GM12878 (cell line): ENCODE results near the gene SMYD5. TPM values are rescaled to one million over a fixed set of nuclear protein-coding genes. Genes with fewer than 3 reads are reported as not detected.

ENCODE experiments used
- ATAC-seq: fragments of 200-7000 bp; cut with Tn5 transposase; 3 replicates; pipeline ENCODE4 v1.9.1; 2020; ENCODE audit warnings: mild to moderate bottlenecking, moderate library complexity
- BruUV-seq: library from RNA; stranded (reverse); fragments of 400-500 nt; replicated peaks from 2 replicates; lab custom pipeline; 2021; lab: Mats Ljungman, UMichigan
- CTCF ChIA-PET: fragments of 300-600 bp; sonication (Branson Sonifier 250); formaldehyde crosslinking; extraction: SDS; loops from one replicate; lab custom pipeline; 2021; ENCODE audit warnings: inconsistent platforms; lab: Yijun Ruan, JAX
- POLR2A ChIA-PET: fragments of 350-600 bp; formaldehyde crosslinking; extraction: SDS; loops from one replicate; lab custom pipeline; 2021; ENCODE audit warnings: inconsistent platforms; lab: Charles Lee
- RAD21 ChIA-PET: fragments of 300-600 bp; sonication (Branson Sonifier 250); formaldehyde crosslinking; loops from one replicate; lab custom pipeline; 2023; ENCODE audit warnings: antibody characterized with exemption; ENCODE audit not compliant: unreplicated experiment; lab: Charles Lee
- SMC1A ChIA-PET: fragments of 300-600 bp; sonication (Branson Sonifier 250); formaldehyde crosslinking; loops from one replicate; lab custom pipeline; 2023; ENCODE audit not compliant: unreplicated experiment, uncharacterized antibody; lab: Charles Lee
- DNase-seq: peaks from one replicate; pipeline ENCODE4 v3.0.0-alpha.2; 2011; ENCODE audit warnings: low read depth, low spot score
- FAIRE-seq: peaks from 3 replicates; lab custom pipeline; 2011; peaks lifted over from hg19 to GRCh38; lab: Jason Lieb, UNC
- H2AFZ ChIP-seq: 2 replicates; pipeline ENCODE4 v1.6.0; 2011; ENCODE audit warnings: low read depth, low read length, control low read depth; ENCODE audit not compliant: control insufficient read depth
- H3K27ac ChIP-seq: 2 replicates; pipeline ENCODE4 v1.5.1; 2011; ENCODE audit warnings: control low read depth; ENCODE audit not compliant: control insufficient read depth, insufficient read depth
- H3K27me3 ChIP-seq, 2 experiments: replicated peaks in 1 of 2; 2 replicates each; pipeline versions ENCODE4 v1.6.0 to v1.6.1; 2011; ENCODE audit warnings: low read length in 1 of 2; ENCODE audit not compliant: control insufficient read depth in 2 of 2, insufficient read depth in 2 of 2
- H3K36me3 ChIP-seq, 2 experiments: 2 replicates each; pipeline ENCODE4 v1.5.1; 2011; ENCODE audit warnings: low read length in 1 of 2; ENCODE audit not compliant: control insufficient read depth in 2 of 2, insufficient read depth in 2 of 2
- H3K4me1 ChIP-seq: 2 replicates; pipeline ENCODE4 v1.6.1; 2011; ENCODE audit warnings: mild to moderate bottlenecking, low read length, moderate library complexity, mixed read lengths; ENCODE audit not compliant: control insufficient read depth, insufficient read depth
- H3K4me2 ChIP-seq: 2 replicates; pipeline ENCODE4 v1.6.0; 2011; ENCODE audit warnings: control low read depth; ENCODE audit not compliant: control insufficient read depth, insufficient read depth
- H3K4me3 ChIP-seq: fragments of 200-600 bp; sonication (generic); 2 replicates; pipeline ENCODE4 v1.5.1; 2016
- H3K79me2 ChIP-seq: 2 replicates; pipeline ENCODE4 v1.6.0; 2011; ENCODE audit warnings: low read length; ENCODE audit not compliant: control insufficient read depth, insufficient read depth
- H3K9ac ChIP-seq: 2 replicates; pipeline ENCODE4 v1.8.0; 2011; ENCODE audit warnings: low read length, control low read depth, mixed read lengths; ENCODE audit not compliant: control insufficient read depth, insufficient read depth
- H3K9me3 ChIP-seq: replicated peaks from 3 replicates; pipeline ENCODE4 v1.5.1; 2011; ENCODE audit warnings: mild to moderate bottlenecking, low read length; ENCODE audit not compliant: control insufficient read depth, insufficient read depth
- H4K20me1 ChIP-seq: 2 replicates; pipeline ENCODE4 v1.6.0; 2011; ENCODE audit not compliant: control insufficient read depth, insufficient read depth
- CREM ChIP-seq: IDR thresholded peaks from 2 replicates; pipeline ENCODE4 v1.6.1; 2014; ENCODE audit warnings: antibody characterized with exemption, low read depth
- EGR1 ChIP-seq, 2 experiments: IDR thresholded peaks; 1 replicate in 1 of 2; 2 replicates in 1 of 2; pipeline ENCODE4 v1.6.1; 2011 to 2012; ENCODE audit warnings: low read depth in 2 of 2, low read length in 2 of 2, borderline replicate concordance in 1 of 2, mild to moderate bottlenecking in 1 of 2, moderate library complexity in 1 of 2
- ELK1 ChIP-seq: IDR thresholded peaks from 2 replicates; pipeline ENCODE4 v1.6.1; 2012; ENCODE audit warnings: low read depth, low read length, improper control_type of control experiment
- NFXL1 ChIP-seq: fragments of 450-650 bp; IDR thresholded peaks from 2 replicates; pipeline ENCODE4 v1.6.1; 2017; ENCODE audit warnings: antibody characterized with exemption, mild to moderate bottlenecking, borderline replicate concordance
- POLR2A ChIP-seq: IDR thresholded peaks from 2 replicates; pipeline ENCODE4 v1.6.1; 2011; ENCODE audit warnings: low read depth, mild to moderate bottlenecking, low read length
- RAD51 ChIP-seq: fragments of 450-650 bp; IDR thresholded peaks from 2 replicates; pipeline ENCODE4 v1.6.1; 2016; ENCODE audit warnings: moderate library complexity, mild to moderate bottlenecking, inconsistent platforms
- STAT3 ChIP-seq: IDR thresholded peaks from 2 replicates; pipeline ENCODE4 v1.6.1; 2011; ENCODE audit warnings: low read depth, low read length, improper control_type of control experiment
- WGBS: methylation state at CpG from one replicate; pipeline ENCODE4 v1.1.6; 2016; ENCODE audit warnings: low lambda C conversion rate; ENCODE audit not compliant: insufficient replicate concordance, insufficient coverage; ENCODE audit errors: missing lambda C conversion rate; 5-methylcytosine and 5-hydroxymethylcytosine counted together
- in situ Hi-C: fragments of 300-500 bp; cut with MboI; formaldehyde crosslinking; loops from 9 replicates; pipeline ENCODE4 v1.14.3; 2018; ENCODE audit warnings: mixed read lengths
- intact Hi-C: fragments of 100-400 bp; cut with micrococcal nuclease; formaldehyde crosslinking; loops from one replicate; pipeline ENCODE4 v1.14.2; 2022; ENCODE audit not compliant: unreplicated experiment
- polyA plus RNA-seq, 11 experiments: library from polyadenylated mRNA; depleted of rRNA in 4 of 11; unstranded in 6 of 11; stranded (reverse) in 5 of 11; fragments of >200 nt; fragmentation: Nextera tagmentation in 4 of 11; fragmentation: Illumina TruSeq in 1 of 11; extraction: Ambion mirVana in 4 of 11; extraction: Trizol in 1 of 11; gene quantifications; 1 replicate in 1 of 11; 2 replicates in 10 of 11; pipeline versions ENCODE4 v1.2.1 to v1.2.3, GENCODE V29; 2011 to 2016; ENCODE audit warnings: inconsistent platforms in 2 of 11, missing spikeins in 2 of 11, low read depth in 1 of 11
- total RNA-seq, 4 experiments: library from RNA; depleted of rRNA in 3 of 4; stranded (reverse); fragments of >200 nt in 3 of 4; fragmentation: Illumina TruSeq in 1 of 4; extraction: Trizol in 1 of 4; gene quantifications; 2 replicates each; pipeline versions ENCODE4 v1.2.1 to v1.2.3, GENCODE V29; 2013 to 2021

SMYD5 gene
- total and polyA plus RNA-seq, 10 of the 15 experiments (the other 5 are each of a cell fraction or from before 2014, with no cell fraction given) = 6.1 to 35.3 (median 26.4) TPM

DNA sequence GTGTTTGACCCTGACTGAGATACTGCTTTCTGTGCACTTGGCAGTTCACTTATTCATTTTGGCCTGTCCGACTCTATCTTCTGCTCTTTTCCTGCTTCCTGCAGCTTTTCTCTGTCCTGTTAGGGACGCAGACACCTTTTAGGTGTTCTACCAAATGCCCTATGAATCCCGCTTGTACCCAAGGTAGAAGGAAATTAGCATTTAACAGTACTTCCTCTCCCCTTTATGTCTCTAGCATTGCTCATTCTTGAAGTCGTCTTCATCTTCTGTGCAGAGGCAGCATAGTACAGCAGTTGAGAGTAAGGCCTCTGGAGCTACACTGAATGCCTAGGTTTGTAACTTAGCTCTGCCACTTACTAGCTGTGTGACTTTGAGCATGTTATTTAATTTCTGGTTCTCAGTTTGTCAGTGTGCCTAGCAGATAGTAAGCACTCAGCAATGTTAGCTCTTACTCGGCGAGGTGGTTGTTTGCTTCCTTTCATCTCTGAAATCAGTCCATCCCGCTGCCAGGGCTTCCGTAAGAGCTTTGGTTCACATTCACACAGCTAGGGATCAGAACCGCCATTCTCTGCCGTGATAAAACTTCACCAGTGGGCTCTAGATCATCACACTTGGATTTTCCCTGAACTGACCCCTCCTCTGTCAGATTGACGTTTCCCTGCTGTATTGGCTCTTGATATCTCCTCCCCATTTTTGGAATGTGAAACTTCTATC is 21.4 kb downstream of the SMYD5 start:
- Histone ChIP-seq H4K20me1 (0 out of 2 replicates have a peak, but pooled peaks cover 4% of the 10 kb centered on the region), H3K4me3 (peak overlapping the region; percentile 78)
- no peak for TF ChIP-seq CREM
- TF ChIP-seq, all 136 proteins: peak for 0
- no peak overlapping the region for H2AFZ ChIP-seq
- ATAC-seq = no peak
- H3K9me3 ChIP-seq = no peaks in the 10 kb centered on the region
- ChIA-PET SMC1A (interaction anchor here (0.6 to 5.2 kb wide), 7 partner anchors 10 to 537 kb away, joined by 3 to 39 read pairs (median 3); no protein-coding TSS in a partner anchor), CTCF (interaction anchor here (0.7 to 9.8 kb wide), 9 partner anchors 9 to 125 kb away, joined by 3 to 99 read pairs (median 6); partner anchors contain the start of genes EGR4, FBXO41 and SMYD5), RAD21 (interaction anchor here (1.1 to 3.2 kb wide), 2 partner anchors 22 to 54 kb away, joined by 3 to 22 read pairs; partner anchors contain the start of gene SMYD5), POLR2A (interaction anchor here (0.7 to 3.4 kb wide), 7 partner anchors 10 to 53 kb away, joined by 3 to 14 read pairs (median 4); partner anchors contain the start of genes FBXO41 and SMYD5)
- intact Hi-C loops = loop anchor here (2.0 kb wide), 1 partner anchor 49 kb away; the partner anchor contains the start of gene FBXO41
- H3K27ac ChIP-seq = peak overlapping the region; percentile 91
- peaks cover 62% of the 10 kb centered on the region for H3K79me2 ChIP-seq
- no TSS peak for BruUV-seq
- DNase-seq = no peak
- whole genome bisulfite sequencing = 8% methylated on average over 11 of the region's 11 CpGs
- H3K4me1 ChIP-seq = peaks cover 4% of the 10 kb centered on the region
- H3K27me3 ChIP-seq = no peaks in the 10 kb centered on the region
- H3K4me2 ChIP-seq = peak overlapping the region; percentile 89
- peak overlapping the region; percentile 82 for H3K9ac ChIP-seq
- in situ Hi-C loops = no loop called here
- H3K36me3 ChIP-seq = peaks cover 0 to 11% of the 10 kb centered on the region in 2 experiments; a peak in 3 of 4 replicates
- no peak for FAIRE-seq

DNA sequence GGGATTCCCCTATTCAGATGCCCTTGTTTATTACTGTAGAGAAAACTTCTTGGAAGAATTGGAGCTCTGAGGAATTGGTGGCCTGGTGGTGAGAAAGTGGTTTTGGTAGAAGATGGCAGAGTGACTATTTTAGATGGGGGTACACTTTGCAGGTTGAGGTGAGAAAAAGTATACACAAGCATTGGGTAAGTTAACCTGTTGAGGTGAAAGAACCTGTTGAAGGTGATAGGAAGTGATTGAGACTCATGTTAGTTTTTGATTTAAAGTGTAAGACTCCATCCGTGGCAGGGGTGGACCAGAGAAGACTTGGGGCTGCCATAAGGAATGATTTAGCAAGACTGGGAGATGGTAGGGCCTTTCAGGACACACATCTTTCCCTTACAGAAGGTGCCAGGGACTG is 23.1 kb downstream of the SMYD5 start:
- ATAC-seq (no peak), DNase-seq (no peak), FAIRE-seq (no peak)
- Histone ChIP-seq H3K36me3 (peaks cover 0 to 16% of the 10 kb centered on the region in 2 experiments; a peak in 3 of 4 replicates), H4K20me1 (0 out of 2 replicates have a peak, but pooled peaks cover 4% of the 10 kb centered on the region), H2AFZ (no peak overlapping the region), H3K27ac (no peak overlapping the region), H3K9me3 (no peaks in the 10 kb centered on the region), H3K4me2 (peak overlapping the region; percentile 56), H3K27me3 (no peaks in the 10 kb centered on the region), H3K4me3 (peak overlapping the region; percentile 78; the same call in 1 of the 2 replicates), H3K79me2 (peaks cover 67% of the 10 kb centered on the region), H3K4me1 (peaks cover 4% of the 10 kb centered on the region), H3K9ac (no peak overlapping the region; the same call in 1 of the 2 replicates)
- in situ Hi-C loops = no loop called here
- intact Hi-C loops = no loop called here
- ChIA-PET RAD21 (interaction anchor here (0.8 to 1.4 kb wide), 2 partner anchors 24 to 48 kb away, joined by 4 read pairs; no protein-coding TSS in a partner anchor), POLR2A (interaction anchor here (1.2 to 3.0 kb wide), 2 partner anchors 48 to 52 kb away, joined by 4 to 12 read pairs; partner anchors contain the start of gene FBXO41), CTCF (interaction anchor here (0.7 to 9.8 kb wide), 4 partner anchors 10 to 60 kb away, joined by 3 to 99 read pairs (median 5); partner anchors contain the start of gene EGR4), SMC1A (interaction anchor here (0.9 to 5.2 kb wide), 2 partner anchors 8 to 53 kb away, joined by 3 to 39 read pairs; no protein-coding TSS in a partner anchor)
- 0% methylated on average over 1 of the region's 1 CpG for WGBS
- TF ChIP-seq EGR1 (IDR thresholded peaks at IDR 0.05; ENCODE audit: borderline replicate concordance in 1 of 2, low read depth in 2 of 2, low read length in 2 of 2) (no peak), POLR2A (no peak), NFXL1 (no peak), RAD51 (no peak), STAT3 (no peak), ELK1 (no peak)
- no TSS peak for BruUV-seq
